Measurements from ENCODE around the gene SP1.

Gene SP1

GRCh38 chr12:53344824-53345485 is 35.0 kb upstream of the SP1 start (continued):
- TF ChIP-seq ZNF423 (tag by site-specific recombination; IDR thresholded peaks at IDR 0.05) = 0 out of 2 replicates have a peak, but pooled peaks have one; percentile 30
- no peak for TF ChIP-seq ZNF148 (tag by site-specific recombination; IDR thresholded peaks at IDR 0.05; ENCODE audit: borderline replicate concordance)
- TF ChIP-seq ZNF488 (tag by site-specific recombination; IDR thresholded peaks at IDR 0.05) = no peak
- no peak for TF ChIP-seq ZNF621 (tag by site-specific recombination; IDR thresholded peaks at IDR 0.05)
- no peak for TF ChIP-seq ZBTB6 (tag by site-specific recombination; IDR thresholded peaks at IDR 0.05)
- TF ChIP-seq ZBTB26 (tag by site-specific recombination; optimal IDR thresholded peaks at IDR 0.05) = peak; percentile 51
- no peak for TF ChIP-seq PBX3 (CRISPR knock-in tag; IDR thresholded peaks at IDR 0.05)
- peak; percentile 61 for TF ChIP-seq PRDM10 (tag by site-specific recombination; IDR thresholded peaks at IDR 0.05)
- TF ChIP-seq AEBP2 (tag by site-specific recombination; IDR thresholded peaks at IDR 0.05; ENCODE audit: borderline replicate concordance) = no peak
- no peak for TF ChIP-seq SALL2 (tag by site-specific recombination; IDR thresholded peaks at IDR 0.05; ENCODE audit: borderline replicate concordance)
- no peak for TF ChIP-seq BCL6B (tag by site-specific recombination; IDR thresholded peaks at IDR 0.05)
- no peak for TF ChIP-seq RBAK (tag by site-specific recombination; IDR thresholded peaks at IDR 0.05)
- no peak for TF ChIP-seq HOXC10 (CRISPR knock-in tag; IDR thresholded peaks at IDR 0.05)
- peak; percentile 36; the same call in 1 of the 2 replicates for TF ChIP-seq ZFP37 (tag by site-specific recombination; IDR thresholded peaks at IDR 0.05)
- TF ChIP-seq OVOL3 (tag by site-specific recombination; IDR thresholded peaks at IDR 0.05) = no peak
- TF ChIP-seq ZBTB1 (tag by site-specific recombination; IDR thresholded peaks at IDR 0.05) = no peak
- TF ChIP-seq PRDM4 (tag by site-specific recombination; IDR thresholded peaks at IDR 0.05) = peak; percentile 39; the same call in 1 of the 2 replicates
- no peak for TF ChIP-seq TRIM28 (IDR thresholded peaks at IDR 0.05; ENCODE audit: borderline replicate concordance, low read length)
- TF ChIP-seq ZNF692 (tag by site-specific recombination; IDR thresholded peaks at IDR 0.05) = peak; percentile 52; the same call in 1 of the 2 replicates
- no peak for TF ChIP-seq ZNF473 (tag by site-specific recombination; IDR thresholded peaks at IDR 0.05)

Data from HEK293 (cell line).